ENCODE data around the gene STX8. TPM values are rescaled to one million over a fixed set of nuclear protein-coding genes. Genes with fewer than 3 reads are reported as not detected.

Gene STX8
- total and polyA plus RNA-seq, 12 donors = 53.3 to 80.1 (median 63.9) TPM

DNA sequence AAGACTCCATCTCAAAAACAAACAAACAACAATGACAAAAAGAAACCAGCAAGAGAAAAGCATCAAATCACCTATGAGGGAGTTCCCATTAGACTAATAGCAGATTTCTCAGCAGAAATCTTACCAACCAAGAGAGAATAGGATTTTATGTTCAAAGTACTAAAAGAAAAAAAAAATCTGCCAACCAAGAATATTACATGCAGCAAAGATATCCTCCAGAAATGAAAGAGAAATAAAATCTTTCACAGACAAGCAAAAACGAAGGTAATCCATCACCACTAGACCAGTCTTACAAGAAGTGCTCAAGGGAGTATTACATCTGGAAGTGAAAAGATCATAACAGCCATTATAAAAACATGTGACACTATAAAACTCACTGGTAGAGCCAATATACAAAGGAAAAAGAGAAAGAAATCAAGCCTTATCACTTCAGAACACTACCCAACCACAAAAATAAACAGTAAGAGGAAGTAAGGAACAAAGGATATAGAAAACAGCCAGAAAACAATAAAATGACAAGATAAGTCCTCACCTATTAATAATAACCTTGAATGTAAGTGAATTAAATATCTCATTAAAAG, 66.3 kb downstream of the STX8 start:
- TF ChIP-seq, protein P1, sequence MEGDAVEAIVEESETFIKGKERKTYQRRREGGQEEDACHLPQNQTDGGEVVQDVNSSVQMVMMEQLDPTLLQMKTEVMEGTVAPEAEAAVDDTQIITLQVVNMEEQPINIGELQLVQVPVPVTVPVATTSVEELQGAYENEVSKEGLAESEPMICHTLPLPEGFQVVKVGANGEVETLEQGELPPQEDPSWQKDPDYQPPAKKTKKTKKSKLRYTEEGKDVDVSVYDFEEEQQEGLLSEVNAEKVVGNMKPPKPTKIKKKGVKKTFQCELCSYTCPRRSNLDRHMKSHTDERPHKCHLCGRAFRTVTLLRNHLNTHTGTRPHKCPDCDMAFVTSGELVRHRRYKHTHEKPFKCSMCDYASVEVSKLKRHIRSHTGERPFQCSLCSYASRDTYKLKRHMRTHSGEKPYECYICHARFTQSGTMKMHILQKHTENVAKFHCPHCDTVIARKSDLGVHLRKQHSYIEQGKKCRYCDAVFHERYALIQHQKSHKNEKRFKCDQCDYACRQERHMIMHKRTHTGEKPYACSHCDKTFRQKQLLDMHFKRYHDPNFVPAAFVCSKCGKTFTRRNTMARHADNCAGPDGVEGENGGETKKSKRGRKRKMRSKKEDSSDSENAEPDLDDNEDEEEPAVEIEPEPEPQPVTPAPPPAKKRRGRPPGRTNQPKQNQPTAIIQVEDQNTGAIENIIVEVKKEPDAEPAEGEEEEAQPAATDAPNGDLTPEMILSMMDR (IDR thresholded peaks at IDR 0.05) = no peak
- Histone ChIP-seq H3K36me3 (peaks cover 0 to 9% (median 0%) of the 10 kb centered on the region in 9 donors), H3K9me3 (peaks cover 0 to 38% (median 26%) of the 10 kb centered on the region in 11 donors), H3K4me3 (no peak overlapping the region), H3K4me1 (peaks cover 0 to 3% (median 0%) of the 10 kb centered on the region in 9 donors), H3K27me3 (no peaks in the 10 kb centered on the region), H3K27ac (no peak overlapping the region)
- WGBS, 2 donors = 85 to 100% methylated on average over 1 of the region's 1 CpG
- DNase-seq = no peak
- ATAC-seq = no peak
- intact Hi-C loops (cut with DNase I) = no loop called here

DNA sequence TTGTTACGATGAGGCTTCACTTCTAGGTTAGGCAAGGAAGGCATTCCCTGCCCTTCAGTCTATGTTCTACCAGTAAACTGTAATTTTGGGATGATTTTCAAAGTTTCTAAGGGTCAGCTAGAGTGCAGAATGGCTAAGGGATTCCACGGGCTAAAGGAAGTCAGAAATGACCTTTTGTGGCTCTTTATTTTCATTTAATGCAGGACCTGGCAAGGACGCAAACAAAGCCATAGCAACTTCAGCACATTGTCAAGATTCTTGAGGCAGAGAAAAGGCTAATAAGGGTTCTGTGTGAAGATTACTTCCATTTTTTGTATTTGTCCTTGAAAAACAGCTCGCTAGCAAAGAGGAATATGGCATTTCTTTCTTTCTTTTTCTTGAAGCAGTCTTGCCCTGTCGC, 76.6 kb downstream of the STX8 start:
- DNase-seq (no peak), ATAC-seq (no peak)
- Histone ChIP-seq H3K9me3 (no peaks in the 10 kb centered on the region), H3K4me3 (no peak overlapping the region), H3K27ac (no peak overlapping the region), H3K4me1 (no peaks in the 10 kb centered on the region), H3K36me3 (peaks cover 0 to 28% (median 8%) of the 10 kb centered on the region in 9 donors), H3K27me3 (no peaks in the 10 kb centered on the region)
- intact Hi-C loops (cut with DNase I) = no loop called here
- 88 to 91% methylated on average over 5 of the region's 5 CpGs for WGBS, 2 donors
- TF ChIP-seq, protein P1 (IDR thresholded peaks at IDR 0.05) = no peak

DNA sequence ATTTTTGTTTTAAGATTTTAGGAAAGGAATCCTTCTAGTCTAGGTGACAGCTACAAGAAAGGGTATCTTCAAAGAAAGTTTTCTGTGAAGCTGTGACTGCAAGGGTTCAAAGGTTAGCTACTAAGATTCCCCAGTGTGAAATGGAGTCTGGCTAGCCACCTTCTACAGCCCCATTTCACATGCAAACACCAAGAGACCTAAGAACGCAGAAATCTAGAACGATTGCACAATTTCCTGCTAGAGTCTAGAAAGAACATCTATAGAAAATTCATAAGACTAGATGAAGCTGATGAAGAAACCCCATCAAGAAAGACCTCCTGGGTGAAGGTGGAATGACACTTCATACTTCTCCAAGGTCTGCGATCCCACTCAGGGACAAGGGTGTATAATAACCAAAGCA, 77.1 kb downstream of the STX8 start:
- no peak for DNase-seq
- Histone ChIP-seq H3K4me3 (no peak overlapping the region), H3K36me3 (peaks cover 0 to 22% (median 6%) of the 10 kb centered on the region in 9 donors), H3K27me3 (no peaks in the 10 kb centered on the region), H3K27ac (no peak overlapping the region), H3K9me3 (no peaks in the 10 kb centered on the region), H3K4me1 (no peaks in the 10 kb centered on the region)
- WGBS, 2 donors = 77 to 92% methylated on average over 3 of the region's 3 CpGs
- TF ChIP-seq, protein P1 (IDR thresholded peaks at IDR 0.05) = no peak
- intact Hi-C loops (cut with DNase I) = no loop called here
- ATAC-seq = no peak

DNA sequence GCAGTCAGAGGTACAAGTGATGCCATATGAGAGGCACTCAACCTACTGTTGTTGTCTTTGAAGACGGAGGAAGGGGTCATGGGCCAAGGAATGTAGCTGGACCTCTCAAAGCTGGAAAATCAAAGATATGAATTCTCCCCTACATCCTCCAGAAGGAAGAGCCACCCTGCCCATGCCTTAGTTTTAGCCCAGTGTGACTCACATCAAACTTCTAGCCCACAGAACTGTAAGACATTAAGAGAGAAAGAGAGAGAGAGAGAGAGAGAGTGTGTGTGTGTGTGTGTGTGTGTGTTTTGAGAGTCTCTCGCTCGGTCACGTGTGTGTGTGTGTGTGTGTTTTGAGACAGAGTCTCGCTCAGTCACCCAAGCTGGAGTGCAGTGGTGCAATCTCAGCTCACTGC, 87.1 kb downstream of the STX8 start:
- ATAC-seq (no peak), DNase-seq (no peak)
- Histone ChIP-seq H3K9me3 (peaks cover 0 to 8% (median 0%) of the 10 kb centered on the region in 11 donors), H3K27ac (no peak overlapping the region), H3K27me3 (no peaks in the 10 kb centered on the region), H3K4me1 (no peaks in the 10 kb centered on the region), H3K36me3 (peaks cover 0 to 48% (median 8%) of the 10 kb centered on the region in 9 donors), H3K4me3 (no peak overlapping the region)
- TF ChIP-seq, protein P1 (IDR thresholded peaks at IDR 0.05) = no peak
- intact Hi-C loops (cut with DNase I) = no loop called here
- 96 to 99% methylated on average over 5 of the region's 5 CpGs for WGBS, 2 donors
